CD14-positive monocyte (primary cell): ENCODE results near the gene CTNND2. TPM values are rescaled to one million over a fixed set of nuclear protein-coding genes. Genes with fewer than 3 reads are reported as not detected.

Source experiments
- DNase-seq, 3 donors: peaks; one replicate each; pipeline ENCODE4 v3.0.0-alpha.2; 2011 to 2022
- H2AFZ ChIP-seq: 2 replicates; pipeline ENCODE4 v1.6.0; 2012; ENCODE audit warnings: mild to moderate bottlenecking, low read depth, low read length, inconsistent platforms; ENCODE audit not compliant: insufficient read depth, poor library complexity, severe bottlenecking
- H3K27ac ChIP-seq, 2 donors: 1 replicate in 1 of 2; 2 replicates in 1 of 2; pipeline ENCODE4 v1.5.1; 2012 to 2013; ENCODE audit warnings: low read length in 2 of 2, control low read depth in 1 of 2, inconsistent platforms in 1 of 2, low read depth in 1 of 2, mild to moderate bottlenecking in 1 of 2
- H3K27me3 ChIP-seq, 2 donors: one replicate each; pipeline versions ENCODE4 v1.6.0 to v1.6.1; 2011 to 2013; ENCODE audit warnings: low read length in 2 of 2; ENCODE audit not compliant: control insufficient read depth in 2 of 2, insufficient read depth in 2 of 2
- H3K36me3 ChIP-seq, 2 donors: replicated peaks in 1 of 2; 1 replicate in 1 of 2; 2 replicates in 1 of 2; pipeline versions ENCODE4 v1.5.1 to v1.6.1; 2012 to 2013; ENCODE audit warnings: low read length in 2 of 2, control low read depth in 1 of 2, inconsistent platforms in 1 of 2, mild to moderate bottlenecking in 1 of 2; ENCODE audit not compliant: insufficient read depth in 2 of 2, control insufficient read depth in 1 of 2
- H3K4me1 ChIP-seq, 2 donors: 1 replicate in 1 of 2; 2 replicates in 1 of 2; pipeline versions ENCODE4 v1.5.1 to v1.6.1; 2012 to 2013; ENCODE audit warnings: low read length in 2 of 2, control low read depth in 1 of 2, inconsistent platforms in 1 of 2, mild to moderate bottlenecking in 1 of 2, moderate library complexity in 1 of 2; ENCODE audit not compliant: insufficient read depth in 2 of 2, control insufficient read depth in 1 of 2
- H3K4me2 ChIP-seq: replicated peaks from 2 replicates; pipeline ENCODE3; 2012; ENCODE audit warnings: low read length, moderate library complexity, mild to moderate bottlenecking; ENCODE audit not compliant: poor library complexity, severe bottlenecking; ENCODE audit errors: extremely low read depth
- H3K4me3 ChIP-seq, 3 experiments: fragments of 200-600 bp in 1 of 3; sonication (generic) in 1 of 3; replicated peaks in 1 of 3; 1 replicate in 2 of 3; 2 replicates in 1 of 3; pipeline ENCODE4 v1.5.1; 2011 to 2013; ENCODE audit warnings: low read length in 3 of 3, mild to moderate bottlenecking in 3 of 3, control low read depth in 2 of 3, low read depth in 2 of 3, inconsistent platforms in 1 of 3, moderate library complexity in 1 of 3
- H3K79me2 ChIP-seq: 2 replicates; pipeline ENCODE4 v1.6.0; 2012; ENCODE audit warnings: mild to moderate bottlenecking, control low read depth, inconsistent platforms, low read length, moderate library complexity; ENCODE audit not compliant: insufficient read depth
- H3K9ac ChIP-seq: 2 replicates; pipeline ENCODE4 v1.6.0; 2017; ENCODE audit warnings: low read length, mild to moderate bottlenecking; ENCODE audit not compliant: insufficient read depth, poor library complexity, severe bottlenecking
- H3K9me3 ChIP-seq, 2 donors: replicated peaks in 1 of 2; 1 replicate in 1 of 2; 2 replicates in 1 of 2; pipeline versions ENCODE4 v1.5.1 to v1.6.1; 2012 to 2013; ENCODE audit warnings: low read length in 2 of 2, control low read depth in 1 of 2; ENCODE audit not compliant: control insufficient read depth in 1 of 2, insufficient read depth in 1 of 2
- H4K20me1 ChIP-seq: 2 replicates; pipeline ENCODE4 v1.6.0; 2012; ENCODE audit warnings: mild to moderate bottlenecking, low read length, control low read depth, moderate library complexity; ENCODE audit not compliant: insufficient read depth
- H3K27ac Mint-ChIP-seq, 7 donors: one replicate each; pipeline ENCODE4 v1.8.0; 2020; ENCODE audit warnings: mild to moderate bottlenecking in 7 of 7, mixed read lengths in 7 of 7, moderate library complexity in 6 of 7, inconsistent platforms in 2 of 7
- H3K27me3 Mint-ChIP-seq, 3 donors: one replicate each; pipeline ENCODE4 v1.8.0; 2021 to 2022; ENCODE audit warnings: low read depth in 3 of 3, mild to moderate bottlenecking in 3 of 3, mixed read lengths in 3 of 3, moderate library complexity in 3 of 3, inconsistent platforms in 1 of 3
- H3K36me3 Mint-ChIP-seq, 2 donors: one replicate each; pipeline ENCODE4 v1.8.0; 2020; ENCODE audit warnings: mixed read lengths in 2 of 2, inconsistent platforms in 1 of 2, mild to moderate bottlenecking in 1 of 2
- H3K4me1 Mint-ChIP-seq: one replicate; pipeline ENCODE4 v1.8.0; 2020; ENCODE audit warnings: mild to moderate bottlenecking, mixed read lengths
- H3K4me3 Mint-ChIP-seq, 2 donors: one replicate each; pipeline ENCODE4 v1.8.0; 2020; ENCODE audit warnings: mild to moderate bottlenecking in 2 of 2, mixed read lengths in 2 of 2, moderate library complexity in 1 of 2
- H3K9me3 Mint-ChIP-seq, 7 donors: one replicate each; pipeline ENCODE4 v1.8.0; 2020 to 2022; ENCODE audit warnings: mixed read lengths in 7 of 7, mild to moderate bottlenecking in 6 of 7, moderate library complexity in 6 of 7, inconsistent platforms in 2 of 7
- CTCF ChIP-seq: fragments of 200-600 bp; IDR thresholded peaks from one replicate; pipeline ENCODE4 v1.8.0; 2022; ENCODE audit warnings: antibody characterized with exemption, mild to moderate bottlenecking
- WGBS: methylation state at CpG from one replicate; pipeline ENCODE4 v1.1.5; 2013; ENCODE audit warnings: missing lambda C conversion rate; ENCODE audit not compliant: insufficient coverage; 5-methylcytosine and 5-hydroxymethylcytosine counted together
- intact Hi-C, 2 donors: fragments of 100-400 bp; cut with micrococcal nuclease; formaldehyde crosslinking; loops; one replicate each; pipeline versions ENCODE4 v1.15.0 to v1.15.1; 2023
- polyA plus RNA-seq, 3 donors: library from polyadenylated mRNA; depleted of rRNA in 1 of 3; unstranded in 2 of 3; stranded (reverse) in 1 of 3; fragments of 300-500 nt in 2 of 3; fragments of >200 nt in 1 of 3; fragmentation: Illumina TruSeq in 2 of 3; gene quantifications; 1 replicate in 2 of 3; 2 replicates in 1 of 3; pipeline ENCODE4 v1.2.3, GENCODE V29; 2012 to 2021

Gene CTNND2
- polyA plus RNA-seq, 3 donors = not detected

GRCh38 chr5:11511878-11512277 lies 392.4 kb downstream of the CTNND2 start:
- no peak overlapping the region for H2AFZ ChIP-seq
- H3K27me3 ChIP-seq = no peaks in the 10 kb centered on the region
- H3K9me3 ChIP-seq = no peaks in the 10 kb centered on the region
- no peak overlapping the region for H3K4me3 ChIP-seq
- Mint-ChIP-seq H3K27ac (no peak overlapping the region), H3K9me3 (no peaks in the 10 kb centered on the region), H3K4me3 (no peak overlapping the region), H3K4me1 (no peaks in the 10 kb centered on the region), H3K27me3 (peaks cover 0 to 2% (median 0%) of the 10 kb centered on the region in 3 donors), H3K36me3 (no peaks in the 10 kb centered on the region)
- DNase-seq = no peak
- H3K9ac ChIP-seq = no peak overlapping the region
- H3K27ac ChIP-seq = no peak overlapping the region
- H3K36me3 ChIP-seq = no peaks in the 10 kb centered on the region
- no peak for TF ChIP-seq CTCF
- no peaks in the 10 kb centered on the region for H4K20me1 ChIP-seq
- intact Hi-C loops = no loop called here
- whole genome bisulfite sequencing = 78% methylated on average over 1 of the region's 2 CpGs
- H3K4me2 ChIP-seq = no peak overlapping the region
- H3K4me1 ChIP-seq = no peaks in the 10 kb centered on the region
- H3K79me2 ChIP-seq = no peaks in the 10 kb centered on the region

- H4K20me1 ChIP-seq = no peaks in the 10 kb centered on the region
- H3K4me2 ChIP-seq = no peak overlapping the region
- H3K36me3 Mint-ChIP-seq = no peaks in the 10 kb centered on the region
- H3K27ac ChIP-seq = no peak overlapping the region
- peaks cover 0 to 2% (median 0%) of the 10 kb centered on the region in 3 donors for H3K27me3 Mint-ChIP-seq
- DNase-seq = no peak
- no peak overlapping the region for H3K27ac Mint-ChIP-seq
- H3K4me3 ChIP-seq = no peak overlapping the region
- no peaks in the 10 kb centered on the region for H3K4me1 Mint-ChIP-seq
- H3K4me3 Mint-ChIP-seq = no peak overlapping the region
- no peaks in the 10 kb centered on the region for H3K9me3 ChIP-seq
- no peaks in the 10 kb centered on the region for H3K4me1 ChIP-seq
- WGBS = no CpG with 5 or more reads among the region's 1 CpG
- no peaks in the 10 kb centered on the region for H3K9me3 Mint-ChIP-seq
- intact Hi-C loops = no loop called here
- H3K36me3 ChIP-seq = no peaks in the 10 kb centered on the region
- no peaks in the 10 kb centered on the region for H3K27me3 ChIP-seq
- TF ChIP-seq CTCF = no peak
- H3K9ac ChIP-seq = no peak overlapping the region
- H3K79me2 ChIP-seq = no peaks in the 10 kb centered on the region
- H2AFZ ChIP-seq = no peak overlapping the region
Measured at GRCh38 chr5:11510889-11511288, 393.4 kb downstream of the CTNND2 start.
